BLaER1 treated with 17β-estradiol and CSF1 and Interleukin-3, amounts not matched to agents 10 nM and 100 nM (cell line): ENCODE results near the gene MITF.
"Not testable (repeated sequence)": the region's sequence is repeated elsewhere in the genome, so short reads cannot be mapped to it uniquely, and the experiment has no call there.

Experiments
- H3K27ac ChIP-seq, 11 experiments: shearing (Covaris generic); formaldehyde crosslinking; 2 replicates each; pipeline ENCODE4 v1.8.1; 2022
- H3K27me3 ChIP-seq, 11 experiments: shearing (Covaris generic); formaldehyde crosslinking; 2 replicates each; pipeline ENCODE4 v1.8.1; 2022
- H3K36me3 ChIP-seq, 11 experiments: shearing (Covaris generic); formaldehyde crosslinking; 2 replicates each; pipeline ENCODE4 v1.8.1; 2022
- H3K4me1 ChIP-seq, 10 experiments: shearing (Covaris generic); formaldehyde crosslinking; 2 replicates each; pipeline ENCODE4 v1.8.1; 2022
- H3K4me2 ChIP-seq, 11 experiments: shearing (Covaris generic); formaldehyde crosslinking; 2 replicates each; pipeline ENCODE4 v1.8.1; 2022
- H3K4me3 ChIP-seq, 10 experiments: shearing (Covaris generic); formaldehyde crosslinking; 2 replicates each; pipeline ENCODE4 v1.8.1; 2022
- H3K9ac ChIP-seq, 11 experiments: shearing (Covaris generic); formaldehyde crosslinking; 2 replicates each; pipeline ENCODE4 v1.8.1; 2022
- H3K9me3 ChIP-seq, 11 experiments: shearing (Covaris generic); formaldehyde crosslinking; replicated peaks in 1 of 11; 2 replicates each; pipeline ENCODE4 v1.8.1; 2022
- H4K20me1 ChIP-seq, 11 experiments: shearing (Covaris generic); formaldehyde crosslinking; 2 replicates each; pipeline ENCODE4 v1.8.1; 2022
- Cebpa-rat ChIP-seq, 11 experiments: shearing (Covaris generic); IDR thresholded peaks; 2 replicates each; pipeline ENCODE4 v1.8.1; 2022

The MITF gene

GRCh38 chr3:69791106-69791505 lies 51.8 kb downstream of the MITF start:
- Histone ChIP-seq H4K20me1 (peaks cover 0 to 42% (median 0%) of the 10 kb centered on the region in 11 experiments; a peak in 4 of 22 replicates), H3K27ac (peak overlapping the region in 3 of 11 experiments; percentile 41 to 45 (median 42); a peak in 7 of 22 replicates), H3K9ac (no peak overlapping the region), H3K4me2 (peak overlapping the region in 6 of 11 experiments; percentile 10 to 75 (median 50); a peak in 9 of 22 replicates), H3K27me3 (no peaks in the 10 kb centered on the region), H3K4me3 (no peak overlapping the region), H3K36me3 (peaks cover 0 to 19% (median 0%) of the 10 kb centered on the region in 11 experiments; a peak in 2 of 22 replicates), H3K4me1 (peaks cover 0 to 48% (median 12%) of the 10 kb centered on the region in 10 experiments; a peak in 9 of 20 replicates), H3K9me3 (peaks cover 0 to 9% (median 0%) of the 10 kb centered on the region in 11 experiments; a peak in 7 of 22 replicates)
- TF ChIP-seq Cebpa-rat (IDR thresholded peaks at IDR 0.05) = peak in 5 of 11 experiments; percentile 18 to 69 (median 43); a peak in 6 of 22 replicates

GRCh38 chr3:69791919-69792399 lies 52.7 kb downstream of the MITF start:
- peaks cover 0 to 41% (median 0%) of the 10 kb centered on the region in 11 experiments; a peak in 4 of 22 replicates for H4K20me1 ChIP-seq
- no peaks in the 10 kb centered on the region for H3K27me3 ChIP-seq
- peak overlapping the region in 3 of 11 experiments; percentile 41 to 45 (median 42); a peak in 5 of 22 replicates for H3K27ac ChIP-seq
- H3K4me3 ChIP-seq = no peak overlapping the region
- no peak for TF ChIP-seq Cebpa-rat (IDR thresholded peaks at IDR 0.05)
- H3K36me3 ChIP-seq = peaks cover 0 to 19% (median 0%) of the 10 kb centered on the region in 11 experiments; a peak in 2 of 22 replicates
- H3K9me3 ChIP-seq = peaks cover 0 to 9% (median 0%) of the 10 kb centered on the region in 11 experiments; a peak in 7 of 22 replicates
- peaks cover 0 to 40% (median 12%) of the 10 kb centered on the region in 10 experiments; a peak in 9 of 20 replicates for H3K4me1 ChIP-seq
- H3K9ac ChIP-seq = no peak overlapping the region
- H3K4me2 ChIP-seq = peak overlapping the region in 4 of 11 experiments; percentile 48 to 75 (median 60); a peak in 7 of 22 replicates

- H3K4me3 ChIP-seq = not testable (repeated sequence)
Measured at GRCh38 chr3:69796126-69796525, 56.9 kb downstream of the MITF start.

GRCh38 chr3:69803681-69804270 lies 64.5 kb downstream of the MITF start:
- peaks cover 21 to 53% (median 23%) of the 10 kb centered on the region in 10 experiments for H3K4me1 ChIP-seq
- peaks cover 0 to 7% (median 0%) of the 10 kb centered on the region in 11 experiments; a peak in 3 of 22 replicates for H3K9me3 ChIP-seq
- no peak for TF ChIP-seq Cebpa-rat (IDR thresholded peaks at IDR 0.05)
- H3K27me3 ChIP-seq = no peaks in the 10 kb centered on the region
- H4K20me1 ChIP-seq = peaks cover 0 to 98% (median 0%) of the 10 kb centered on the region in 11 experiments; a peak in 5 of 22 replicates
- no peak overlapping the region for H3K4me3 ChIP-seq
- no peak overlapping the region; a peak in 1 of 22 replicates for H3K27ac ChIP-seq
- peak overlapping the region in 1 of 11 experiments; percentile 24; a peak in 1 of 22 replicates for H3K9ac ChIP-seq
- peaks cover 0 to 17% (median 0%) of the 10 kb centered on the region in 11 experiments; a peak in 1 of 22 replicates for H3K36me3 ChIP-seq
- peak overlapping the region; percentile 46 to 79 (median 56); a peak in 21 of 22 replicates for H3K4me2 ChIP-seq

More at GRCh38 chr3:69796126-69796525, 56.9 kb downstream of the MITF start:
- H3K4me2 ChIP-seq, H3K9ac ChIP-seq, H3K27me3 ChIP-seq, H3K9me3 ChIP-seq, H3K27ac ChIP-seq: not testable (repeated sequence)
- H3K36me3 ChIP-seq = peaks cover 0 to 12% (median 0%) of the 10 kb centered on the region in 11 experiments; a peak in 1 of 22 replicates
- peaks cover 0 to 83% (median 0%) of the 10 kb centered on the region in 11 experiments; a peak in 4 of 22 replicates for H4K20me1 ChIP-seq
- peaks cover 0 to 22% (median 6%) of the 10 kb centered on the region in 10 experiments; a peak in 9 of 20 replicates for H3K4me1 ChIP-seq

GRCh38 chr3:69805491-69805890 lies 66.2 kb downstream of the MITF start:
- H3K36me3 ChIP-seq = peaks cover 0 to 16% (median 0%) of the 10 kb centered on the region in 11 experiments; a peak in 1 of 22 replicates
- H3K9ac ChIP-seq = no peak overlapping the region
- no peak overlapping the region for H3K4me3 ChIP-seq
- no peak for TF ChIP-seq Cebpa-rat (IDR thresholded peaks at IDR 0.05)
- peak overlapping the region in 2 of 11 experiments; percentile 18 to 68; a peak in 2 of 22 replicates for H3K4me2 ChIP-seq
- H3K27ac ChIP-seq = no peak overlapping the region
- peaks cover 21 to 46% (median 23%) of the 10 kb centered on the region in 10 experiments for H3K4me1 ChIP-seq
- no peaks in the 10 kb centered on the region for H3K27me3 ChIP-seq
- H4K20me1 ChIP-seq = peaks cover 0 to 98% (median 0%) of the 10 kb centered on the region in 11 experiments; a peak in 6 of 22 replicates
- peaks cover 0 to under 1% (median 0%) of the 10 kb centered on the region in 11 experiments; a peak in 1 of 22 replicates for H3K9me3 ChIP-seq

GRCh38 chr3:69806735-69807438 lies 67.6 kb downstream of the MITF start:
- Histone ChIP-seq H3K36me3 (peaks cover 0 to 16% (median 0%) of the 10 kb centered on the region in 11 experiments; a peak in 1 of 22 replicates), H3K27ac (no peak overlapping the region), H4K20me1 (peaks cover 0 to 98% (median 0%) of the 10 kb centered on the region in 11 experiments; a peak in 6 of 22 replicates), H3K4me1 (peaks cover 21 to 56% (median 23%) of the 10 kb centered on the region in 10 experiments), H3K4me3 (no peak overlapping the region), H3K27me3 (no peaks in the 10 kb centered on the region), H3K4me2 (peak overlapping the region in 2 of 11 experiments; percentile 25 to 40; a peak in 1 of 22 replicates), H3K9ac (no peak overlapping the region), H3K9me3 (no peaks in the 10 kb centered on the region)
- no peak for TF ChIP-seq Cebpa-rat (IDR thresholded peaks at IDR 0.05)

- H3K4me2 ChIP-seq = no peak overlapping the region
- peaks cover 0 to 16% (median 0%) of the 10 kb centered on the region in 11 experiments; a peak in 1 of 22 replicates for H3K36me3 ChIP-seq
- H3K9ac ChIP-seq = no peak overlapping the region
- peaks cover 0 to 98% (median 0%) of the 10 kb centered on the region in 11 experiments; a peak in 6 of 22 replicates for H4K20me1 ChIP-seq
- no peak overlapping the region for H3K4me3 ChIP-seq
- peaks cover 19 to 50% (median 22%) of the 10 kb centered on the region in 10 experiments for H3K4me1 ChIP-seq
- no peak overlapping the region for H3K27ac ChIP-seq
- H3K27me3 ChIP-seq = no peaks in the 10 kb centered on the region
- H3K9me3 ChIP-seq = no peaks in the 10 kb centered on the region
- TF ChIP-seq Cebpa-rat (IDR thresholded peaks at IDR 0.05) = no peak
Measured at GRCh38 chr3:69807674-69808073, 68.4 kb downstream of the MITF start.

- no peak for TF ChIP-seq Cebpa-rat (IDR thresholded peaks at IDR 0.05)
- peaks cover 3 to 35% (median 6%) of the 10 kb centered on the region in 10 experiments for H3K4me1 ChIP-seq
- peaks cover 0 to 98% (median 0%) of the 10 kb centered on the region in 11 experiments; a peak in 6 of 22 replicates for H4K20me1 ChIP-seq
- no peak overlapping the region for H3K4me3 ChIP-seq
- no peak overlapping the region for H3K9ac ChIP-seq
- H3K27me3 ChIP-seq = no peaks in the 10 kb centered on the region
- no peaks in the 10 kb centered on the region for H3K9me3 ChIP-seq
- peaks cover 0 to 16% (median 0%) of the 10 kb centered on the region in 11 experiments; a peak in 1 of 22 replicates for H3K36me3 ChIP-seq
- no peak overlapping the region for H3K27ac ChIP-seq
- H3K4me2 ChIP-seq = no peak overlapping the region
Measured at GRCh38 chr3:69809076-69809835, 70.0 kb downstream of the MITF start.
